Mononuclear cell (primary cell): ENCODE measurements around the gene MAMLD1. TPM values are rescaled to one million over a fixed set of nuclear protein-coding genes. Genes with fewer than 3 reads are reported as not detected.

ENCODE experiments used
- H3K27me3 ChIP-seq: 2 replicates; pipeline ENCODE4 v1.6.0; 2011; ENCODE audit warnings: low read length, control low read depth; ENCODE audit not compliant: insufficient read depth
- H3K4me1 ChIP-seq: 2 replicates; pipeline ENCODE4 v1.5.1; 2011; ENCODE audit warnings: mild to moderate bottlenecking, low read length, control low read depth; ENCODE audit not compliant: insufficient read depth
- H3K4me3 ChIP-seq: 2 replicates; pipeline ENCODE4 v1.5.1; 2011; ENCODE audit warnings: mild to moderate bottlenecking, low read length, moderate library complexity
- H3K9me3 ChIP-seq: 2 replicates; pipeline ENCODE4 v1.5.1; 2011; ENCODE audit warnings: low read depth, mild to moderate bottlenecking, control low read depth, low read length
- total RNA-seq: library from RNA; depleted of rRNA; stranded (reverse); fragments of >200 nt; gene quantifications from one replicate; pipeline ENCODE4 v1.2.3, GENCODE V29; 2012

The MAMLD1 gene
- total RNA-seq, 1 donor, result 0.10 TPM

DNA sequence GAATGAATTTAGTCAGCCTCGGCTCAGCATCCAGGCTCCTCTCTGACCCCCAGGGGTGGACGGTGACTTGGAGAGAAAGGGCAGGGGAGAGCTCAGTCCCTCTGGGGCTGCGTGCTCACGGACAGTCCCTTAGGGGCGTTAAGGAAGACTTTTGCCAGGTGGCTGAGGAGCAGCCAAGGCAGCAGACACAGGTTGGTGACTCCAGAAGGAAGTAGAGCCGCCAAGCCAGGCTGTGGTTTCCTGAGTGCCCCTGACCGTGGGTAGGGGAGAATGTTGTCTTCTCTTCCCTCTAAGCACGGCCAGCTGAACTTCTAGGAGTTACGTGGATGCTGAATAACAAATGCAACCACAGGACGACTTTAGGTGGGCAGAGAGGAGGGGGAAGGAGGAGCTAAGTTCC is 114.3 kb downstream of the MAMLD1 start:
- no peaks in the 10 kb centered on the region for H3K27me3 ChIP-seq
- H3K4me1 ChIP-seq, result peaks cover 21% of the 10 kb centered on the region
- H3K4me3 ChIP-seq, result no peak overlapping the region

GRCh38 chrX:150478496-150479492 is 115.7 kb downstream of the MAMLD1 start:
- peaks cover 21% of the 10 kb centered on the region for H3K4me1 ChIP-seq
- no peak overlapping the region for H3K4me3 ChIP-seq
- no peaks in the 10 kb centered on the region for H3K27me3 ChIP-seq
- no peaks in the 10 kb centered on the region for H3K9me3 ChIP-seq

More for the DNA sequence above, 114.3 kb downstream of the MAMLD1 start:
- H3K9me3 ChIP-seq, result no peaks in the 10 kb centered on the region

DNA sequence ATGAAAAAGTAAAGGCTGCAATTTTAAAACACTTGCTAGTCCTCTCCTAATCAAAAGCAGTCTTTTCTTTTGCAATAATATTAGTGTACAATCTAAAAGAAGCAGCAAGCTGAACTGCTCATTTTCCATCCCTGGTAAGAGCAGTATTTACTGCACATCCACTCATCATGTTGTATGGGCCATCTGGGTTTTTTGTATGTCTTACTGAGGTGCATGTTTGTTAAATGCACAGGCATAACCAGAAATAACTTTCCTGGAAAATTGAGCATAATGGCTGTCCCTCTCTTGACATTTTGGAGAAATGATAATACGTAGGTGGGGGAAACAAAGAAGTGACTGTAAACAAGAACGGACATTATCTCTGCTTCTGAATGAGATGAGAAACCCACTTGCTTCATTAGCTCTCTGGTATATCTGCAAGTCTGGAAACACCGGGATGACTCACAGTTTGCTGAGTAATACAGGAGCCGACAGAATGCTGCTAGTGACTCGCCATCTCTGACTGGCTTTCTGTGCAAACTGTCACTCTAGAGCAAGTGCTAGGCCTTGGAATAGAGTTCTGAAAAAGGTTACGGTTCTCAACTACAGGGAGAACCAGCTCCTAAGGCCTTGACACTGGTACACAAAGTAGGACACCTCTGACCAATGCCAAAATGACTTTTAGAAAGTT is 119.6 kb downstream of the MAMLD1 start:
- Histone ChIP-seq H3K4me1 (peaks cover 15% of the 10 kb centered on the region), H3K27me3 (no peaks in the 10 kb centered on the region), H3K9me3 (no peaks in the 10 kb centered on the region), H3K4me3 (no peak overlapping the region)

DNA sequence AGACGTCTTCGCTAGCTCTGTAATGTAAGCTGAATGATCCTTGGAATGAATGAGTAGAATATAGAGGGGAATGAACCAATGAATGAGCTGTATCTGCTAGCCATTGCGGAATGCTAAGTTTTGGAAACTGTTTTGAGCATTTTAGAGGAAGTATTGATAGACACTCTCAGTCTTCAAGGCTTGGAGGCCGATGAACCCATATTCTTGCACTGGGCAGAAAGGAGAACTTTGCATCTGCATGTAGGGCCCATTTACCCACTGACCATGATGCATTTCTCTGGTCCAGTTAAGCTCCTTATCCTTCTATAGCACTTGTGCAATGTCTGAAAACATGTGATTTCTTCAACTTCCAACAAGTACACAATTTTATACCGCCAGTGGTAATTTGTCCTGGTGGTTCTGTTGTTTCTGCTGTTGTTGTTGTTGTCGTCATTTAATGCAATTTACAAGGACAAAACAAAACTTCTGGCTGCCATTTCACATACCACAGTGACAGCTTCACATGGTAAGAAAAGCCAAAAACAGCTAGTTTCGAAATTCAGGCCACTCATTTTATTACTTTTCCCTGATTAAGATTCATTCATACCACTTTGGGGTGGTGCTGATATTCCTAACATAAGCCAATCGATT is 120.4 kb downstream of the MAMLD1 start:
- no peaks in the 10 kb centered on the region for H3K27me3 ChIP-seq
- H3K9me3 ChIP-seq, result no peaks in the 10 kb centered on the region

DNA sequence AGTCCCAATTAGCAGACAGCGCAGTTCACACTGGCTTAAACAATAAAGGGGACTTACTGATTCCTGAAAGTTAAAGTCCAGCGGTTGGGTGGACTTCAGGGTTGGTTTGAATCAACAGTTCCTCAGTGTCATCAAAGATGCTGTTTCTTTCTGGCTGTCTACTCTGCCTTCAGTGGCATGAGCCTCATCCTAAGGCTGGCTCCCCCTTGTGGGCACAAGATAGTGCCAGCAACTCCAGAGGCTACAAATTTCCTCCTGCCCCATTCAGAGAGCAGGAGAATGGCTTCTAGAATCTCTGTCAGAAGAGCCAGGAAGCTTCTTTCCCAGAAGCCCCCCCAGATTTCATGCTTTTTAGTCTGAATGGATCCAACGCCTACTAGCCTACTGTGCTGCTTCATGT is 122.9 kb downstream of the MAMLD1 start:
- no peak overlapping the region for H3K4me3 ChIP-seq
- no peaks in the 10 kb centered on the region for H3K4me1 ChIP-seq
- H3K27me3 ChIP-seq, result no peaks in the 10 kb centered on the region
- no peaks in the 10 kb centered on the region for H3K9me3 ChIP-seq

More for the DNA sequence above, 120.4 kb downstream of the MAMLD1 start:
- Histone ChIP-seq H3K4me1 (peaks cover 7% of the 10 kb centered on the region), H3K4me3 (no peak overlapping the region)

DNA sequence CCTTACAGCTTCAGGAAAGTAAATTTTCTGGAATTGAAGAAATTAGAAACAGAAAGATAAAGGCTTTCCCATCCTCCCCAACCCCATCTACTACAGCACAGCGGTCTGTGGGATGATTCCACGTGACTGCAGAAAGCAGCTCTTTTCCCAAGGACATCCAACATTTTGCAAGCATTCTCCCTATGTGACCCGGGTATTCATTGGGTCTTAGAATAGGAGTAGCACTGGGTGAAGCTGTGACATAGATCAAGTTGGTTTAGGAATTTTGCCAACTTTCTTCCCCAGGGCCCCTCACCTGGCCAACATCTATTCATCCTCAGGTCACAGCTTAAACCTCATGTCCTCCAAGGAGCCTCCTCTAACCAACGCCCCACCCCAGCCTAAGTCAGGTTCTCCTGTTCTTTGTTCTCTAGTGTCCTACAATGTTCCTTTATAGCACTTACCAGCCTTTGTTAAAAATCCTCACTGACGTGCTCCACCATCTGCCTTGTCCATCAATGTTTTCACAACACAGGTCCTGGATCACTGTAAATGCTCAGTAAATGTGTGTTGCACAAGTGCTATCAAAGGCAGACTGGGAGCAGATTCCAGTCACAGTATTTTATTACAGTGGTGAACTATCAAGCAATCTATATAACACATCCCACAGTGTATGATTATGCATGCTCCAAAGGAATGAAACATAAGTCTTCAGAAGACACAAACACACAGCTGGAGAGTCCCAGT is 124.4 kb downstream of the MAMLD1 start:
- H3K9me3 ChIP-seq, result no peaks in the 10 kb centered on the region
- no peak overlapping the region for H3K4me3 ChIP-seq
- H3K4me1 ChIP-seq, result no peaks in the 10 kb centered on the region
- no peaks in the 10 kb centered on the region for H3K27me3 ChIP-seq

DNA sequence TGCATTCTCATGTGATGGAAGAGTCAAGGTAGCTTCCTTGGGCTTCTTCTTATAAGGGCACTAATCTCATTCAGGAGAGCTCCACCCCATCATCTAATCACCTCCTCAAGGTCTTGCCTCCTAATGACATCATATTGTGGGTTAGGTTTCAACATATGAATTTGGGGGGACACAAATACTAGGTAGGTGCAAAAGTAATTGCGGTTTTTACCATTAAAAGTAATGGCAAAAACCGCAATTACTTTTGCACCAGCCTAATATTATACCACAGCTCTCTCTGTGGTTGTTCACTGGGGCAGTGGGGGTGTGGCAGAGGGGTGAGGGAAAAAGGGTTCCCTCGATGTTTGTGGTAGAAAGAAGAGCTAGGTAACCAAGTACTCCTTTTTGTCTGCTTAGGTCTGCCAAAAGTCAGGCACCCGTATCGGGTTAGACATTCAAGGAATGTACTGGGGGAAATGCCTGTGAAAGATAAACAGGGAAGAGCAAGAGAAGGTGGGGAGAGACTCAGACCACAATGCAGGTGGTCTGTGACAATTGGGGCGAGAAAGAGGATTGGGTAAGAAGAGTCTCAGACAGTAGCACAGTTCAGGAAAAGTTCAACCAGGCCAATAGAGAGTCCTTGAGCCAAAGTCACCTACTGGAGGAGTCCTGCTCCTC is 126.4 kb downstream of the MAMLD1 start:
- Histone ChIP-seq H3K9me3 (no peaks in the 10 kb centered on the region), H3K27me3 (no peaks in the 10 kb centered on the region), H3K4me1 (no peaks in the 10 kb centered on the region), H3K4me3 (no peak overlapping the region)

- Histone ChIP-seq H3K4me1 (no peaks in the 10 kb centered on the region), H3K9me3 (no peaks in the 10 kb centered on the region), H3K4me3 (no peak overlapping the region), H3K27me3 (no peaks in the 10 kb centered on the region)
Measured at GRCh38 chrX:150495496-150495895, 132.4 kb downstream of the MAMLD1 start.

- Histone ChIP-seq H3K4me3 (no peak overlapping the region), H3K4me1 (no peaks in the 10 kb centered on the region), H3K9me3 (no peaks in the 10 kb centered on the region), H3K27me3 (no peaks in the 10 kb centered on the region)
Measured at GRCh38 chrX:150499240-150499639, 136.1 kb downstream of the MAMLD1 start.

GRCh38 chrX:150502091-150502490 is 139.0 kb downstream of the MAMLD1 start:
- Histone ChIP-seq H3K4me3 (no peak overlapping the region), H3K27me3 (no peaks in the 10 kb centered on the region)

GRCh38 chrX:150502979-150503897 is 140.1 kb downstream of the MAMLD1 start:
- Histone ChIP-seq H3K4me3 (no peak overlapping the region), H3K27me3 (no peaks in the 10 kb centered on the region), H3K4me1 (peaks cover 10% of the 10 kb centered on the region), H3K9me3 (no peaks in the 10 kb centered on the region)

More at GRCh38 chrX:150502091-150502490, 139.0 kb downstream of the MAMLD1 start:
- Histone ChIP-seq H3K9me3 (no peaks in the 10 kb centered on the region), H3K4me1 (peaks cover 7% of the 10 kb centered on the region)

DNA sequence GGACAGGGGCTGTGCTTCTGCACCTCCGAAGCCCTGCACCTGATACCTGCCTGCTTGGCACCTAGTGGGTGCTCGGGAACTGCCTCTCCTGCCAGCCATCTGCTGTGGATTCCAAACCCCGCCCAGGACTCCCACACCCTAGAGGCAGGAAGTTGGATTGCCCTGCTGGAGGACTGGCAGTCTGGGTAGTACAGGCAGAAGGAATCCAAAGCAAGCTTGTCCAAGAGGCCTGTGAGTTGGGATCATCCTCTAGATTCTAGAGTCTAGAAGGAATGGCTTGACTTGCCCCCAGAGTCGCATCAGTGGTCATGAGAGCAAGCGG is 140.7 kb downstream of the MAMLD1 start:
- Histone ChIP-seq H3K4me3 (no peak overlapping the region), H3K4me1 (peaks cover 10% of the 10 kb centered on the region), H3K9me3 (no peaks in the 10 kb centered on the region), H3K27me3 (no peaks in the 10 kb centered on the region)

- no peaks in the 10 kb centered on the region for H3K27me3 ChIP-seq
- H3K9me3 ChIP-seq, result no peaks in the 10 kb centered on the region
- H3K4me3 ChIP-seq, result no peak overlapping the region
- H3K4me1 ChIP-seq, result peaks cover 10% of the 10 kb centered on the region
Measured at GRCh38 chrX:150504397-150505182, 141.5 kb downstream of the MAMLD1 start.
